Epithelial cell of esophagus (primary cell): ENCODE data around the gene AP5Z1.

Experiments used
- DNase-seq: peaks from one replicate; pipeline ENCODE4 v3.0.0; 2010; ENCODE audit warnings: low read depth
- H3K4me3 ChIP-seq: 2 replicates; pipeline ENCODE4 v1.5.1; 2011; ENCODE audit warnings: mild to moderate bottlenecking, low read length, control low read depth
- TF ChIP-seq, protein P1 (sequence below): IDR thresholded peaks from 2 replicates; pipeline ENCODE4 v1.5.1; 2011; ENCODE audit warnings: low read depth, mild to moderate bottlenecking, low read length, control low read depth, inconsistent platforms; ENCODE audit not compliant: insufficient read depth; ENCODE audit errors: missing control alignments

AP5Z1 gene

GRCh38 chr7:4831723-4832495, 56.5 kb downstream of the AP5Z1 start:
- no peak for DNase-seq
- TF ChIP-seq, protein P1, sequence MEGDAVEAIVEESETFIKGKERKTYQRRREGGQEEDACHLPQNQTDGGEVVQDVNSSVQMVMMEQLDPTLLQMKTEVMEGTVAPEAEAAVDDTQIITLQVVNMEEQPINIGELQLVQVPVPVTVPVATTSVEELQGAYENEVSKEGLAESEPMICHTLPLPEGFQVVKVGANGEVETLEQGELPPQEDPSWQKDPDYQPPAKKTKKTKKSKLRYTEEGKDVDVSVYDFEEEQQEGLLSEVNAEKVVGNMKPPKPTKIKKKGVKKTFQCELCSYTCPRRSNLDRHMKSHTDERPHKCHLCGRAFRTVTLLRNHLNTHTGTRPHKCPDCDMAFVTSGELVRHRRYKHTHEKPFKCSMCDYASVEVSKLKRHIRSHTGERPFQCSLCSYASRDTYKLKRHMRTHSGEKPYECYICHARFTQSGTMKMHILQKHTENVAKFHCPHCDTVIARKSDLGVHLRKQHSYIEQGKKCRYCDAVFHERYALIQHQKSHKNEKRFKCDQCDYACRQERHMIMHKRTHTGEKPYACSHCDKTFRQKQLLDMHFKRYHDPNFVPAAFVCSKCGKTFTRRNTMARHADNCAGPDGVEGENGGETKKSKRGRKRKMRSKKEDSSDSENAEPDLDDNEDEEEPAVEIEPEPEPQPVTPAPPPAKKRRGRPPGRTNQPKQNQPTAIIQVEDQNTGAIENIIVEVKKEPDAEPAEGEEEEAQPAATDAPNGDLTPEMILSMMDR = no peak
- no peak overlapping the region for H3K4me3 ChIP-seq

- no peak for DNase-seq
- H3K4me3 ChIP-seq = no peak overlapping the region
- TF ChIP-seq, protein P1 = no peak
Measured at GRCh38 chr7:4832711-4833110, 57.3 kb downstream of the AP5Z1 start.

GRCh38 chr7:4833176-4833575, 57.8 kb downstream of the AP5Z1 start:
- TF ChIP-seq, protein P1 = no peak
- H3K4me3 ChIP-seq = no peak overlapping the region
- no peak for DNase-seq

- no peak overlapping the region for H3K4me3 ChIP-seq
- DNase-seq = no peak
- TF ChIP-seq, protein P1 = no peak
Measured at GRCh38 chr7:4833691-4834600, 58.5 kb downstream of the AP5Z1 start.

DNA sequence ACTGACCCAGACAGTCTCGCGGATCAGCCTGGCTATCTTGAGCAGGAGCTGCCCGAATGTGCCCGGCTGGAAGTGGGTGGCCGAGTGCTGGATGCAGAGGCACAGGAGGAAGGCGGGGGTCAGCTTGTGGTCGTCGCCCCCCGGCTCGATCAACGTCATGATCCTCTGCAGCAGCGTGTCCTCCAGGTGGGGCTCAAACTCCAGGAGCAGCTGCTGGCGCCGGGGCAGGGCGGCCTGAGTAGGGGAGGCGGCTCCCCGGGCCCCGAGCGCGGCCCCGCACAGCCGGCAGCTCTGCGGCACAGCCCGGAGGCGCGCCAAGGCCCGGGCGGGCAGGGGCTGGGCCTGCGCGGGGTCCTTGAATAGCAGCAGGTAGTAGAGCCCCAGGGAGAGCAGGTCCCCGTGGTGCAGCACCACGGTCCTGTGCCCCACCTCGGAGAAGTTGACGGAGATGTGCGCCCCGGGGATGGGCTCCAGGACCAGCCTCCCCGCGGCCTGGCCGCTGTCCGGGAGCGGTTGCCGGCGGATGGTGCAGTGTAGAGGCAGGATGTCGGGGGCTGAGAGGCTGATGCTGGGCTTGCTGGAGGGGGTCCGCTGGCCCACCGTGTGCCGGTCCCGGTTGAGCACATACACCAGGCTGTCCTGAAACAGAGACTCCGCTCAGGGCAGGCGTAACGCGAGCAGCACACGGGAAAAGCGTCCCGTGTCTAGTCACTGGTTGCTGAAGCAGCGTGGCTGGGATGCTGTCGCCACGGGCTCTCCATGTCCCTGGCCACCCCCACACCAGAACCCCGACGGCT, 59.4 kb downstream of the AP5Z1 start:
- DNase-seq = no peak
- TF ChIP-seq, protein P1 = no peak
- no peak overlapping the region for H3K4me3 ChIP-seq

DNA sequence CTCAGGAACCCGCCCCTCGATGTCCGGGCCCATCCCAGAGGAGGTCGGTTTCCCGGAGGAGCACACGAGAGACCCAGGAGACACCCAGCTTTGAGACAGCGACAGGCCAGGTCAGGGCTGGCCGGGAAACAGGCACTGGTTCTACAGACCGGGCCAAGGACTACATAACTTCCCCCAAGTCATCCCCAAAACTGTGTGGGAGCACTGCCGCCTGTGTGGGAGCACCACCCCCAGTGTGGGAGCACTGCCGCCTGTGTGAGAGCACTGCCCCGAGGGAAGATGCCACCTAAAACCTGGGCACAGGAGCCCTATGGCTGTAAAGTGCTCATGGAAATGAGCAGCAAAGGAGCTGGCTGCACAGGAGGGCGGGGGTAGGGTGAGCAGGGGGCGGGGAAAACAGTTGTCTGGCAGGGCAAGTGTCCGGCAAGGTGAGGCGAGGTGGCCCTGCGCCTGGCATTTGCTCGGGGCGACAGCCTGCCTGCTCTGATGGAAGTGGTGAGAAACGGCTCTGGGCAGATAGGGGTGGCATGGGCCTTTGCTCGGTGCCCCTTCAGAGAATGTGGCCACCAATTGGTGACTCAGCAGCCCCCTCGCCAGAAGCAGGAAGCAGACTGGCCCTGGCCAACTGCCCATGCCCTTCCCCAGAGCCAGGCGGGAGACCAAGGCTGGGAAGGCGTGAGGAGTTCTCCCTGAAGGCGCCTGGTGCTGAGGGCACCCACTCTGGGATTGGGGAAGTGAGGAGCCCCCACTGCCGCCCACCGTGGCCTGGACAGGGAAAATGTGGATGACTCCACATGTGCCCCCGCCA, 60.2 kb downstream of the AP5Z1 start:
- no peak for DNase-seq
- H3K4me3 ChIP-seq = no peak overlapping the region
- TF ChIP-seq, protein P1 = no peak
